ENCODE results near the gene BAHD1. TPM values are rescaled to one million over a fixed set of nuclear protein-coding genes. Genes with fewer than 3 reads are reported as not detected.

Gene BAHD1
- total RNA-seq, 1 experiment from 2014 or later = 49.1 TPM

GRCh38 chr15:40392986-40393948 is 47.5 kb upstream of the BAHD1 start (continued):
- TF ChIP-seq ZNF396 (CRISPR knock-in tag; IDR thresholded peaks at IDR 0.05; ENCODE audit: borderline replicate concordance) (no peak), SMAD3 (CRISPR knock-in tag; IDR thresholded peaks at IDR 0.05; ENCODE audit: borderline replicate concordance) (no peak), NFYB (CRISPR knock-in tag; conservative IDR thresholded peaks at IDR 0.05; ENCODE audit: low read depth) (no peak), CREM (CRISPR knock-in tag; IDR thresholded peaks at IDR 0.05) (no peak)
- TF ChIP-seq, protein P1, sequence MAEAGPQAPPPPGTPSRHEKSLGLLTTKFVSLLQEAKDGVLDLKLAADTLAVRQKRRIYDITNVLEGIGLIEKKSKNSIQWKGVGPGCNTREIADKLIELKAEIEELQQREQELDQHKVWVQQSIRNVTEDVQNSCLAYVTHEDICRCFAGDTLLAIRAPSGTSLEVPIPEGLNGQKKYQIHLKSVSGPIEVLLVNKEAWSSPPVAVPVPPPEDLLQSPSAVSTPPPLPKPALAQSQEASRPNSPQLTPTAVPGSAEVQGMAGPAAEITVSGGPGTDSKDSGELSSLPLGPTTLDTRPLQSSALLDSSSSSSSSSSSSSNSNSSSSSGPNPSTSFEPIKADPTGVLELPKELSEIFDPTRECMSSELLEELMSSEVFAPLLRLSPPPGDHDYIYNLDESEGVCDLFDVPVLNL (CRISPR knock-in tag; IDR thresholded peaks at IDR 0.05; ENCODE audit: borderline replicate concordance, low read depth) = no peak
- TF ChIP-seq, protein P2, sequence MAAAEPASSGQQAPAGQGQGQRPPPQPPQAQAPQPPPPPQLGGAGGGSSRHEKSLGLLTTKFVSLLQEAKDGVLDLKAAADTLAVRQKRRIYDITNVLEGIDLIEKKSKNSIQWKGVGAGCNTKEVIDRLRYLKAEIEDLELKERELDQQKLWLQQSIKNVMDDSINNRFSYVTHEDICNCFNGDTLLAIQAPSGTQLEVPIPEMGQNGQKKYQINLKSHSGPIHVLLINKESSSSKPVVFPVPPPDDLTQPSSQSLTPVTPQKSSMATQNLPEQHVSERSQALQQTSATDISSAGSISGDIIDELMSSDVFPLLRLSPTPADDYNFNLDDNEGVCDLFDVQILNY (CRISPR knock-in tag; IDR thresholded peaks at IDR 0.05) = no peak

DNA sequence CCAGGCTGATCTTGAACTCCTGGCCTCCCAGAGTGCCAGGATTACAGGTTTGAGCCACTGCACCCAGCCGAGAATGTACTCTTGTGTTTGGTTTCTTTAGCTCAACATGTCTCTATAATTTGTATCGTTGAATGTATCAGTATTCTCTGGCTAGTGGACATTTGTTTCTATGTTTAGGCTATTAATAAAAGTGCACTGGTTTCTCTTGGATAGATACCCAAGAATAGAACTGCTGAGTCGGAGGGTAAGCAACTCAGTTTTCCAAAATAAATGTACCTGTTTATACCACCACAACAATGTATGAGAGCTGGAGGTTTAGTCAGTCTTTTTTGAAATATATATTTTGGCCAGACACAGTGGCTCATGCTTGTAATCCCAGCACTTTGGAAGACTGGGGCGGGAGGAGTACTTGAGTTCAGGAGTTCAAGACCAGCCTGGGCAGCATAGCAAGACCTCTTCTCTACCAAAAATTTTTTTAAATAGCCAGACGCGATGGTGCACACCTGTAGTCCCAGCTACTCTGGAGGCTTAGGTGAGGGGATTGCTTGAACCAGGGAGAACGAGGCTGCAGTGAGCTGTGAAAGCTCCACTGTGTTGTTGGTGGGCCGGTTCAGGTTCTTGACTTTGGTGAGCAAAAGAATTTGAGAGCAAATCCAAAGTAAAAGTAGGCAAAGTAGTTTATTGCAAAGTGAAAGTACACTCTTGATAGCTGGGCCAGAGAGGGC is 42.9 kb upstream of the BAHD1 start:
- ChIA-PET POLR2A (interaction anchor here (1.4 kb wide), 1 partner anchor 8 kb away, joined by 9 read pairs; the partner anchor contains the start of gene IVD), CTCF (interaction anchor here (0.7 to 1.6 kb wide), 8 partner anchors 8 to 119 kb away, joined by 3 to 10 read pairs (median 6); partner anchors contain the start of gene IVD)
- H3K27ac Mint-ChIP-seq = no peak overlapping the region
- TF ChIP-seq, protein P3, sequence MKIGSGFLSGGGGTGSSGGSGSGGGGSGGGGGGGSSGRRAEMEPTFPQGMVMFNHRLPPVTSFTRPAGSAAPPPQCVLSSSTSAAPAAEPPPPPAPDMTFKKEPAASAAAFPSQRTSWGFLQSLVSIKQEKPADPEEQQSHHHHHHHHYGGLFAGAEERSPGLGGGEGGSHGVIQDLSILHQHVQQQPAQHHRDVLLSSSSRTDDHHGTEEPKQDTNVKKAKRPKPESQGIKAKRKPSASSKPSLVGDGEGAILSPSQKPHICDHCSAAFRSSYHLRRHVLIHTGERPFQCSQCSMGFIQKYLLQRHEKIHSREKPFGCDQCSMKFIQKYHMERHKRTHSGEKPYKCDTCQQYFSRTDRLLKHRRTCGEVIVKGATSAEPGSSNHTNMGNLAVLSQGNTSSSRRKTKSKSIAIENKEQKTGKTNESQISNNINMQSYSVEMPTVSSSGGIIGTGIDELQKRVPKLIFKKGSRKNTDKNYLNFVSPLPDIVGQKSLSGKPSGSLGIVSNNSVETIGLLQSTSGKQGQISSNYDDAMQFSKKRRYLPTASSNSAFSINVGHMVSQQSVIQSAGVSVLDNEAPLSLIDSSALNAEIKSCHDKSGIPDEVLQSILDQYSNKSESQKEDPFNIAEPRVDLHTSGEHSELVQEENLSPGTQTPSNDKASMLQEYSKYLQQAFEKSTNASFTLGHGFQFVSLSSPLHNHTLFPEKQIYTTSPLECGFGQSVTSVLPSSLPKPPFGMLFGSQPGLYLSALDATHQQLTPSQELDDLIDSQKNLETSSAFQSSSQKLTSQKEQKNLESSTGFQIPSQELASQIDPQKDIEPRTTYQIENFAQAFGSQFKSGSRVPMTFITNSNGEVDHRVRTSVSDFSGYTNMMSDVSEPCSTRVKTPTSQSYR (CRISPR knock-in tag; IDR thresholded peaks at IDR 0.05) = no peak
- TF ChIP-seq ZNF121 (CRISPR knock-in tag; IDR thresholded peaks at IDR 0.05) (no peak), ARID4B (CRISPR knock-in tag; IDR thresholded peaks at IDR 0.05; ENCODE audit: borderline replicate concordance) (no peak), RELA (CRISPR knock-in tag; IDR thresholded peaks at IDR 0.05; ENCODE audit: borderline replicate concordance) (no peak), ZNF532 (CRISPR knock-in tag; IDR thresholded peaks at IDR 0.05; ENCODE audit: borderline replicate concordance) (no peak), ZNF219 (CRISPR knock-in tag; IDR thresholded peaks at IDR 0.05; ENCODE audit: borderline replicate concordance) (no peak)
- TF ChIP-seq, protein P1 (CRISPR knock-in tag; IDR thresholded peaks at IDR 0.05; ENCODE audit: borderline replicate concordance, low read depth) = no peak
- TF ChIP-seq, protein P4, sequence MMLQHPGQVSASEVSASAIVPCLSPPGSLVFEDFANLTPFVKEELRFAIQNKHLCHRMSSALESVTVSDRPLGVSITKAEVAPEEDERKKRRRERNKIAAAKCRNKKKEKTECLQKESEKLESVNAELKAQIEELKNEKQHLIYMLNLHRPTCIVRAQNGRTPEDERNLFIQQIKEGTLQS (CRISPR knock-in tag; conservative IDR thresholded peaks at IDR 0.05) = no peak
- TF ChIP-seq, protein P5, sequence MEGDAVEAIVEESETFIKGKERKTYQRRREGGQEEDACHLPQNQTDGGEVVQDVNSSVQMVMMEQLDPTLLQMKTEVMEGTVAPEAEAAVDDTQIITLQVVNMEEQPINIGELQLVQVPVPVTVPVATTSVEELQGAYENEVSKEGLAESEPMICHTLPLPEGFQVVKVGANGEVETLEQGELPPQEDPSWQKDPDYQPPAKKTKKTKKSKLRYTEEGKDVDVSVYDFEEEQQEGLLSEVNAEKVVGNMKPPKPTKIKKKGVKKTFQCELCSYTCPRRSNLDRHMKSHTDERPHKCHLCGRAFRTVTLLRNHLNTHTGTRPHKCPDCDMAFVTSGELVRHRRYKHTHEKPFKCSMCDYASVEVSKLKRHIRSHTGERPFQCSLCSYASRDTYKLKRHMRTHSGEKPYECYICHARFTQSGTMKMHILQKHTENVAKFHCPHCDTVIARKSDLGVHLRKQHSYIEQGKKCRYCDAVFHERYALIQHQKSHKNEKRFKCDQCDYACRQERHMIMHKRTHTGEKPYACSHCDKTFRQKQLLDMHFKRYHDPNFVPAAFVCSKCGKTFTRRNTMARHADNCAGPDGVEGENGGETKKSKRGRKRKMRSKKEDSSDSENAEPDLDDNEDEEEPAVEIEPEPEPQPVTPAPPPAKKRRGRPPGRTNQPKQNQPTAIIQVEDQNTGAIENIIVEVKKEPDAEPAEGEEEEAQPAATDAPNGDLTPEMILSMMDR (IDR thresholded peaks at IDR 0.05) = no peak

More for the DNA sequence above, 42.9 kb upstream of the BAHD1 start:
- Mint-ChIP-seq H3K4me1 (no peaks in the 10 kb centered on the region), H3K36me3 (peaks cover 15% of the 10 kb centered on the region), H3K9me3 (no peaks in the 10 kb centered on the region; the same call in 1 of the 2 replicates), H3K4me3 (no peak overlapping the region), H3K27me3 (ENCODE audit: low read depth) (no peaks in the 10 kb centered on the region)
- DNase-seq (ENCODE audit: low spot score) = no peak
- no peak for ATAC-seq

Data from WTC11 (cell line).